H1 (cell line): ENCODE data around the gene USH2A. TPM values are rescaled to one million over a fixed set of nuclear protein-coding genes. Genes with fewer than 3 reads are reported as not detected.

Source experiments
- CTCF ChIA-PET: fragments of 300-600 bp; sonication (Branson Sonifier 250); formaldehyde crosslinking; loops from one replicate; lab custom pipeline; 2021; ENCODE audit not compliant: partially characterized antibody; lab: Charles Lee
- POLR2A ChIA-PET: fragments of 300-600 bp; sonication (Branson Sonifier 250); formaldehyde crosslinking; loops from one replicate; lab custom pipeline; 2021; ENCODE audit warnings: inconsistent platforms; ENCODE audit not compliant: partially characterized antibody; lab: Charles Lee
- DNase-seq, 2 experiments: peaks; one replicate each; pipeline versions ENCODE4 v3.0.0 to v3.0.0-alpha.2; 2010 to 2022; ENCODE audit warnings: low spot score in 2 of 2, low read depth in 1 of 2, mixed read lengths in 1 of 2
- FAIRE-seq: peaks from 2 replicates; lab custom pipeline; 2011; peaks lifted over from hg19 to GRCh38; lab: Jason Lieb, UNC
- H2AFZ ChIP-seq: 2 replicates; pipeline ENCODE4 v1.8.1; 2012; ENCODE audit warnings: low read length, inconsistent platforms
- H2AK5ac ChIP-seq: 2 replicates; pipeline ENCODE4 v1.6.1; 2013; ENCODE audit warnings: low read depth, low read length
- H2BK120ac ChIP-seq: replicated peaks from 2 replicates; pipeline ENCODE3; 2013; ENCODE audit warnings: low read depth, low read length, inconsistent platforms
- H2BK12ac ChIP-seq: 2 replicates; pipeline ENCODE4 v1.6.1; 2013; ENCODE audit warnings: low read depth, low read length
- H2BK15ac ChIP-seq: 2 replicates; pipeline ENCODE4 v1.6.1; 2013; ENCODE audit warnings: low read length
- H2BK20ac ChIP-seq: 2 replicates; pipeline ENCODE4 v1.6.1; 2013; ENCODE audit warnings: low read length
- H2BK5ac ChIP-seq: 2 replicates; pipeline ENCODE4 v1.6.1; 2013; ENCODE audit warnings: low read depth, low read length
- H3K14ac ChIP-seq: 2 replicates; pipeline ENCODE4 v1.6.1; 2013; ENCODE audit warnings: inconsistent platforms; ENCODE audit not compliant: insufficient read length
- H3K18ac ChIP-seq: 2 replicates; pipeline ENCODE4 v1.6.1; 2013; ENCODE audit warnings: low read length; ENCODE audit errors: extremely low read depth
- H3K23ac ChIP-seq: 2 replicates; pipeline ENCODE4 v1.6.1; 2013; ENCODE audit warnings: inconsistent platforms; ENCODE audit not compliant: insufficient read length
- H3K23me2 ChIP-seq: 2 replicates; pipeline ENCODE4 v1.6.1; 2013; ENCODE audit warnings: low read depth, low read length
- H3K27ac ChIP-seq: 2 replicates; pipeline ENCODE4 v1.6.1; 2011; ENCODE audit warnings: low read depth, low read length, inconsistent platforms
- H3K27me3 ChIP-seq, 4 experiments: replicated peaks in 1 of 4; 1 replicate in 1 of 4; 2 replicates in 3 of 4; pipeline versions ENCODE4 v1.6.1 to v1.8.1; 2011 to 2013; ENCODE audit warnings: low read length in 3 of 4, mild to moderate bottlenecking in 3 of 4, inconsistent platforms in 2 of 4, mixed read lengths in 2 of 4, moderate library complexity in 1 of 4; ENCODE audit not compliant: control insufficient read depth in 3 of 4, insufficient read depth in 3 of 4; ENCODE audit errors: extremely low read depth in 1 of 4
- H3K36me3 ChIP-seq, 4 experiments: 2 replicates each; pipeline versions ENCODE4 v1.6.1 to v1.8.1; 2011 to 2013; ENCODE audit warnings: mild to moderate bottlenecking in 4 of 4, low read length in 3 of 4, moderate library complexity in 2 of 4, control low read depth in 1 of 4, inconsistent platforms in 1 of 4; ENCODE audit not compliant: insufficient read depth in 4 of 4, control insufficient read depth in 2 of 4
- H3K4ac ChIP-seq: replicated peaks from 2 replicates; pipeline ENCODE3; 2013; ENCODE audit warnings: low read length, low read depth, mixed read lengths, inconsistent platforms; ENCODE audit not compliant: insufficient read length
- H3K4me1 ChIP-seq, 4 experiments: replicated peaks in 1 of 4; 1 replicate in 1 of 4; 2 replicates in 3 of 4; pipeline versions ENCODE4 v1.6.1 to v1.8.1; 2011 to 2013; ENCODE audit warnings: low read length in 3 of 4, inconsistent platforms in 2 of 4, mixed read lengths in 1 of 4; ENCODE audit not compliant: insufficient read depth in 4 of 4, control insufficient read depth in 3 of 4
- H3K4me2 ChIP-seq, 2 experiments: 2 replicates each; pipeline versions ENCODE4 v1.6.1 to v1.8.1; 2011 to 2013; ENCODE audit warnings: low read depth in 2 of 2, low read length in 2 of 2, control low read depth in 1 of 2, inconsistent platforms in 1 of 2, mild to moderate bottlenecking in 1 of 2; ENCODE audit not compliant: insufficient read depth in 1 of 2
- H3K4me3 ChIP-seq, 4 experiments: fragments of 200-600, 300-600 bp in 1 of 4; sonication (generic), shearing (Covaris generic), sonication (Bioruptor Twin) in 1 of 4; 2 replicates each; pipeline versions ENCODE4 v1.5.1 to v1.8.1; 2011 to 2016; ENCODE audit warnings: low read length in 4 of 4, low read depth in 3 of 4, control low read depth in 2 of 4, inconsistent platforms in 2 of 4, mild to moderate bottlenecking in 2 of 4, mixed read lengths in 1 of 4, moderate library complexity in 1 of 4; ENCODE audit not compliant: insufficient read depth in 2 of 4; ENCODE audit errors: extremely low read depth in 1 of 4
- H3K56ac ChIP-seq: replicated peaks from 2 replicates; pipeline ENCODE3; 2013; ENCODE audit warnings: low read depth, mild to moderate bottlenecking, mixed read lengths, low read length, inconsistent platforms; ENCODE audit not compliant: insufficient read length
- H3K79me1 ChIP-seq: 2 replicates; pipeline ENCODE4 v1.6.1; 2013; ENCODE audit warnings: low read depth, low read length, control low read depth
- H3K79me2 ChIP-seq, 2 experiments: 2 replicates each; pipeline versions ENCODE4 v1.6.1 to v1.8.1; 2012 to 2013; ENCODE audit warnings: low read length in 2 of 2, mild to moderate bottlenecking in 2 of 2, inconsistent platforms in 1 of 2; ENCODE audit not compliant: insufficient read depth in 2 of 2, control insufficient read depth in 1 of 2
- H3K9ac ChIP-seq, 4 experiments: replicated peaks in 1 of 4; 1 replicate in 1 of 4; 2 replicates in 3 of 4; pipeline versions ENCODE4 v1.6.1 to v1.8.1; 2011 to 2013; ENCODE audit warnings: low read depth in 3 of 4, low read length in 3 of 4, control low read depth in 2 of 4, mild to moderate bottlenecking in 2 of 4, moderate library complexity in 2 of 4, inconsistent platforms in 1 of 4; ENCODE audit errors: extremely low read depth in 1 of 4
- H3K9me3 ChIP-seq, 2 experiments: 2 replicates each; pipeline versions ENCODE4 v1.6.1 to v1.8.1; 2012 to 2013; ENCODE audit warnings: mild to moderate bottlenecking in 2 of 2, moderate library complexity in 2 of 2, control low read depth in 1 of 2, inconsistent platforms in 1 of 2, low read depth in 1 of 2, low read length in 1 of 2, mixed read lengths in 1 of 2; ENCODE audit not compliant: insufficient read depth in 2 of 2
- H4K20me1 ChIP-seq, 2 experiments: replicated peaks in 1 of 2; 2 replicates each; pipeline versions ENCODE3 to v1.8.1; 2011 to 2013; ENCODE audit warnings: inconsistent platforms in 2 of 2, low read length in 2 of 2, mild to moderate bottlenecking in 1 of 2; ENCODE audit not compliant: insufficient read depth in 2 of 2, control insufficient read depth in 1 of 2
- H4K5ac ChIP-seq: 2 replicates; pipeline ENCODE4 v1.6.1; 2013; ENCODE audit warnings: low read length, low read depth, mixed read lengths, inconsistent platforms; ENCODE audit not compliant: insufficient read length
- H4K8ac ChIP-seq: 2 replicates; pipeline ENCODE4 v1.8.0; 2013; ENCODE audit warnings: mild to moderate bottlenecking, moderate library complexity, low read length, inconsistent platforms; ENCODE audit not compliant: insufficient read depth; ENCODE audit errors: extremely low read depth
- H4K91ac ChIP-seq: replicated peaks from 2 replicates; pipeline ENCODE3; 2013; ENCODE audit warnings: low read length, mixed read lengths, inconsistent platforms; ENCODE audit not compliant: insufficient read length
- HDAC2 ChIP-seq, 2 experiments: fragments of 300-600 bp in 1 of 2; sonication (generic) in 1 of 2; IDR thresholded peaks; 2 replicates each; pipeline ENCODE4 v1.6.1; 2011 to 2012; ENCODE audit warnings: low read depth in 2 of 2, low read length in 2 of 2, mild to moderate bottlenecking in 2 of 2, moderate library complexity in 2 of 2, borderline replicate concordance in 1 of 2, inconsistent platforms in 1 of 2
- JUND ChIP-seq: IDR thresholded peaks from 2 replicates; pipeline ENCODE4 v1.6.1; 2011; ENCODE audit warnings: mild to moderate bottlenecking, improper control_type of control experiment, low read length
- WGBS, 2 experiments: shearing (Covaris generic) in 1 of 2; methylation state at CpG; one replicate each; pipeline versions ENCODE4 v1.1.6 to v1.1.7; 2013 to 2015; ENCODE audit warnings: low lambda C conversion rate in 2 of 2, mixed read lengths in 2 of 2, inconsistent platforms in 1 of 2, low coverage in 1 of 2, missing lambda C conversion rate in 1 of 2; ENCODE audit not compliant: insufficient replicate concordance in 2 of 2, insufficient coverage in 1 of 2, insufficient read length in 1 of 2; ENCODE audit errors: extremely low coverage in 1 of 2, missing lambda C conversion rate in 1 of 2; 5-methylcytosine and 5-hydroxymethylcytosine counted together
- polyA plus RNA-seq, 7 experiments: library from polyadenylated mRNA; depleted of rRNA in 3 of 7; stranded (reverse) in 5 of 7; unstranded in 2 of 7; fragments of >200 nt in 5 of 7; fragments of 200-250 nt in 2 of 7; gene quantifications; 1 replicate in 5 of 7; 2 replicates in 1 of 7; 4 replicates in 1 of 7; pipeline versions ENCODE4 v1.2.1 to v1.2.3, GENCODE V29; 2011 to 2013; ENCODE audit warnings: missing spikeins in 2 of 7, mixed read lengths in 2 of 7
- total RNA-seq: library from RNA; stranded (reverse); fragmentation: NEBNext Ultra II Directional; extraction: Animal tissue kit (Norgen Biotek cat#: 25700); gene quantifications from 2 replicates; pipeline ENCODE4 v1.2.1, GENCODE V29; 2021

Gene USH2A
- total and polyA plus RNA-seq, 2 of the 8 experiments (the other 6 are each of a cell fraction or from before 2014, with no cell fraction given), result 0.02 to 0.17 TPM

- H3K36me3 ChIP-seq, result no peaks in the 10 kb centered on the region
- no peak overlapping the region for H3K4ac ChIP-seq
- no peak overlapping the region for H2BK120ac ChIP-seq
- H4K20me1 ChIP-seq, result no peaks in the 10 kb centered on the region
- no peak overlapping the region for H2BK15ac ChIP-seq
- no peaks in the 10 kb centered on the region for H3K79me2 ChIP-seq
- peaks cover 0 to 5% of the 10 kb centered on the region in 2 experiments; a peak in 1 of 4 replicates for H3K9me3 ChIP-seq
- H3K18ac ChIP-seq, result no peak overlapping the region
- H4K8ac ChIP-seq, result no peak overlapping the region
- H3K4me3 ChIP-seq, result no peak overlapping the region
- 80% methylated on average over 2 of the region's 2 CpGs; no CpG with 5 or more reads in 1 of the 2 experiments for WGBS, 2 experiments
- H4K5ac ChIP-seq, result no peak overlapping the region
- H3K23me2 ChIP-seq, result no peaks in the 10 kb centered on the region
- ChIA-PET CTCF (interaction anchor here (0.8 to 1.1 kb wide), 2 partner anchors 20 to 234 kb away, joined by 3 read pairs; no protein-coding TSS in a partner anchor), POLR2A (no interaction called here)
- DNase-seq (no peak), FAIRE-seq (no peak)
- no peak overlapping the region for H2BK12ac ChIP-seq
- H3K4me1 ChIP-seq, result no peaks in the 10 kb centered on the region
- TF ChIP-seq JUND, result no peak
- TF ChIP-seq HDAC2 (IDR thresholded peaks at IDR 0.05; ENCODE audit: borderline replicate concordance in 1 of 2, low read depth in 2 of 2, low read length in 2 of 2), result no peak
- H3K4me2 ChIP-seq, result no peak overlapping the region
- H4K91ac ChIP-seq, result no peak overlapping the region
- no peak overlapping the region for H3K27ac ChIP-seq
- H2BK20ac ChIP-seq, result no peak overlapping the region
- H2AFZ ChIP-seq, result no peak overlapping the region
- no peak overlapping the region for H3K23ac ChIP-seq
- no peaks in the 10 kb centered on the region for H3K27me3 ChIP-seq
- H3K14ac ChIP-seq, result no peak overlapping the region
- H3K79me1 ChIP-seq, result no peaks in the 10 kb centered on the region
- H2AK5ac ChIP-seq, result no peak overlapping the region
- no peak overlapping the region for H2BK5ac ChIP-seq
- H3K56ac ChIP-seq, result no peak overlapping the region
- H3K9ac ChIP-seq, result no peak overlapping the region
These were observed 91.2 kb downstream of the USH2A start for GRCh38 chr1:216332003-216332402.
